SK-N-SH (cell line): ENCODE measurements around the gene PTPN14.

Experiments
- CHD2 ChIP-seq: fragments of 150-350 bp; IDR thresholded peaks from 2 replicates; pipeline ENCODE4 v1.6.1; 2018; ENCODE audit warnings: low read length; ENCODE audit not compliant: partially characterized antibody
- ELF1 ChIP-seq: IDR thresholded peaks from 2 replicates; pipeline ENCODE4 v1.4.0; 2012
- EP300 ChIP-seq, 2 experiments: IDR thresholded peaks; 2 replicates each; pipeline versions ENCODE4 v1.4.0 to v1.6.1; 2012; ENCODE audit warnings: borderline replicate concordance in 1 of 2, low read depth in 1 of 2, low read length in 1 of 2
- EZH2phosphoT487 ChIP-seq: fragments of 200-600 bp; sonication (generic); IDR thresholded peaks from 2 replicates; pipeline ENCODE4 v1.6.1; 2017; ENCODE audit warnings: low read depth, mixed run types, mild to moderate bottlenecking, antibody characterized with exemption, moderate library complexity, borderline replicate concordance
- NFIC ChIP-seq: IDR thresholded peaks from 2 replicates; pipeline ENCODE4 v1.4.0; 2012; ENCODE audit warnings: borderline replicate concordance
- POLR2AphosphoS5 ChIP-seq: IDR thresholded peaks from 2 replicates; pipeline ENCODE4 v1.6.1; 2012; ENCODE audit warnings: low read depth, low read length
- SIN3A ChIP-seq: IDR thresholded peaks from 2 replicates; pipeline ENCODE4 v1.6.1; 2012; ENCODE audit warnings: low read depth, mild to moderate bottlenecking, low read length, moderate library complexity, borderline replicate concordance
- TCF12 ChIP-seq: IDR thresholded peaks from 2 replicates; pipeline ENCODE4 v1.4.0; 2012
- TF ChIP-seq, protein P1 (sequence below): fragments of 200-600 bp; sonication (generic); IDR thresholded peaks from 2 replicates; pipeline ENCODE4 v1.6.1; 2017; ENCODE audit warnings: antibody characterized with exemption, mild to moderate bottlenecking, moderate library complexity
- TF ChIP-seq, protein P2 (sequence below): IDR thresholded peaks from 2 replicates; pipeline ENCODE4 v1.4.0; 2012; ENCODE audit warnings: low read depth
- TF ChIP-seq, protein P3 (sequence below): fragments of 150-350 bp; IDR thresholded peaks from 2 replicates; pipeline ENCODE4 v1.6.1; 2017; ENCODE audit warnings: antibody characterized with exemption, low read length, low read depth, borderline replicate concordance

DNA sequence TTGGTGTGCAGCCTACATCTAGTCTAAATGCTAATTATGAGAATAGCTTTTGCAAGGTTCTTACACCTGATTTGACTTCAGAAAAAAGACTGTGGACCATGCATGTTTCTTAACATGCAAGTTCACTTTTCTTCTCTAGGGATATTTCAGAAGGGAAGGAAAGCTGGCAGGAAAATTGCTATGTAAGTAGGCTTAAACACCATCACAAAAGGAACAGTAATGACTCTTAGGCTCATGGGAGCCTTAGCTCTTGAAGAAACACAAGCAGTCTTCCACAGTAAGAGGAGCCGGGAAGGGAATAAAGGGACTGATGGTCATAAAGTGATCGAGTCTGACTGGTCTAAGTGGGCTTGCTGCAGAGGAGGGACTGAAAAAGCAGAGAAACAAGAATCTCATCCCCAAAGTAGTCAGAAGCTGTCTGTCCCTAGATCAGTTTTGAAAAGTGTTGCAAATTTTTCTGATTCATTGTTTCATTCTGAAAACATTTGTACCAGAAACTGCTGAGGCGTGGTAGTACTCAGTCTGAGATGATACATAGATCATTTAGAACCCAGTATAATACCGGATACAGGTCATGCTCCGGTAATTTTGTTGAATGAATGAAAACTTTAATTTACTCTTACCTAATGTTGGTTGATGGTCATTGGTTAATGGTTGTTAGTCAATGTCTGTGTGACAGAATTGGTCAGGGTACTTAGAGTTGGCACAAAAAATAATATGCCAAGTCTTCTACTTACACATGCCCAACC, 229.5 kb downstream of the PTPN14 start:
- TF ChIP-seq, protein P1, sequence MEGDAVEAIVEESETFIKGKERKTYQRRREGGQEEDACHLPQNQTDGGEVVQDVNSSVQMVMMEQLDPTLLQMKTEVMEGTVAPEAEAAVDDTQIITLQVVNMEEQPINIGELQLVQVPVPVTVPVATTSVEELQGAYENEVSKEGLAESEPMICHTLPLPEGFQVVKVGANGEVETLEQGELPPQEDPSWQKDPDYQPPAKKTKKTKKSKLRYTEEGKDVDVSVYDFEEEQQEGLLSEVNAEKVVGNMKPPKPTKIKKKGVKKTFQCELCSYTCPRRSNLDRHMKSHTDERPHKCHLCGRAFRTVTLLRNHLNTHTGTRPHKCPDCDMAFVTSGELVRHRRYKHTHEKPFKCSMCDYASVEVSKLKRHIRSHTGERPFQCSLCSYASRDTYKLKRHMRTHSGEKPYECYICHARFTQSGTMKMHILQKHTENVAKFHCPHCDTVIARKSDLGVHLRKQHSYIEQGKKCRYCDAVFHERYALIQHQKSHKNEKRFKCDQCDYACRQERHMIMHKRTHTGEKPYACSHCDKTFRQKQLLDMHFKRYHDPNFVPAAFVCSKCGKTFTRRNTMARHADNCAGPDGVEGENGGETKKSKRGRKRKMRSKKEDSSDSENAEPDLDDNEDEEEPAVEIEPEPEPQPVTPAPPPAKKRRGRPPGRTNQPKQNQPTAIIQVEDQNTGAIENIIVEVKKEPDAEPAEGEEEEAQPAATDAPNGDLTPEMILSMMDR, result no peak
- TF ChIP-seq TCF12 (no peak), EZH2phosphoT487 (no peak), EP300 (IDR thresholded peaks at IDR 0.05; ENCODE audit: borderline replicate concordance in 1 of 2, low read depth in 1 of 2, low read length in 1 of 2) (no peak), NFIC (no peak), POLR2AphosphoS5 (no peak), CHD2 (no peak), ELF1 (no peak), SIN3A (no peak)
- TF ChIP-seq, protein P2, sequence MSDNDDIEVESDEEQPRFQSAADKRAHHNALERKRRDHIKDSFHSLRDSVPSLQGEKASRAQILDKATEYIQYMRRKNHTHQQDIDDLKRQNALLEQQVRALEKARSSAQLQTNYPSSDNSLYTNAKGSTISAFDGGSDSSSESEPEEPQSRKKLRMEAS, result no peak
- TF ChIP-seq, protein P3, sequence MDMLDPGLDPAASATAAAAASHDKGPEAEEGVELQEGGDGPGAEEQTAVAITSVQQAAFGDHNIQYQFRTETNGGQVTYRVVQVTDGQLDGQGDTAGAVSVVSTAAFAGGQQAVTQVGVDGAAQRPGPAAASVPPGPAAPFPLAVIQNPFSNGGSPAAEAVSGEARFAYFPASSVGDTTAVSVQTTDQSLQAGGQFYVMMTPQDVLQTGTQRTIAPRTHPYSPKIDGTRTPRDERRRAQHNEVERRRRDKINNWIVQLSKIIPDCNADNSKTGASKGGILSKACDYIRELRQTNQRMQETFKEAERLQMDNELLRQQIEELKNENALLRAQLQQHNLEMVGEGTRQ, result no peak
